Breast epithelium (tissue), 4 donors: ENCODE data around the gene TCP10L. TPM values are rescaled to one million over a fixed set of nuclear protein-coding genes. Genes with fewer than 3 reads are reported as not detected.

Source experiments
- DNase-seq, 2 donors: peaks; one replicate each; pipeline ENCODE4 v3.0.0-alpha.2; 2019; ENCODE audit warnings: low spot score in 2 of 2
- H3K27ac ChIP-seq, 2 donors: fragments of 200-600 bp; sonication (generic) in 1 of 2; one replicate each; pipeline ENCODE4 v1.5.1; 2016 to 2019; ENCODE audit warnings: mild to moderate bottlenecking in 1 of 2
- H3K27me3 ChIP-seq, 2 donors: fragments of 200-600 bp; sonication (generic) in 1 of 2; one replicate each; pipeline versions ENCODE4 v1.5.1 to v1.6.0; 2017 to 2019; ENCODE audit warnings: control low read depth in 1 of 2, mild to moderate bottlenecking in 1 of 2
- H3K36me3 ChIP-seq: fragments of 200-600 bp; one replicate; pipeline ENCODE4 v1.5.1; 2019
- H3K4me1 ChIP-seq, 2 donors: fragments of 200-600 bp; sonication (generic); one replicate each; pipeline ENCODE4 v1.5.1; 2016 to 2019; ENCODE audit warnings: control low read depth in 1 of 2
- H3K4me3 ChIP-seq, 3 donors: fragments of 200-600 bp; sonication (generic); 1 replicate in 2 of 3; 2 replicates in 1 of 3; pipeline ENCODE4 v1.5.1; 2016 to 2019; ENCODE audit warnings: mild to moderate bottlenecking in 3 of 3, moderate library complexity in 2 of 3
- H3K9me3 ChIP-seq, 2 donors: fragments of 200-600 bp; sonication (generic) in 1 of 2; one replicate each; pipeline ENCODE4 v1.5.1; 2016 to 2019; ENCODE audit warnings: control low read depth in 1 of 2
- POLR2A ChIP-seq: fragments of 450-650 bp; IDR thresholded peaks from one replicate; pipeline ENCODE4 v1.6.1; 2016; ENCODE audit warnings: antibody characterized with exemption, mild to moderate bottlenecking, moderate library complexity
- POLR2AphosphoS5 ChIP-seq, 3 donors: sonication (generic); formaldehyde crosslinking; IDR thresholded peaks; one replicate each; pipeline ENCODE4 v1.6.1; 2017; ENCODE audit warnings: antibody characterized with exemption in 3 of 3
- intact Hi-C: fragments of 100-400 bp; cut with DNase I; formaldehyde crosslinking; loops from one replicate; pipeline ENCODE4 v1.15.1; 2023; ENCODE audit warnings: low total_unique reads
- total RNA-seq, 3 donors: library from RNA; depleted of rRNA; stranded (reverse); fragments of >200 nt; gene quantifications; one replicate each; pipeline ENCODE4 v1.1.0, GENCODE V29; 2016
- TF ChIP-seq, protein P1 (sequence below), 3 donors: fragments of 450-650 bp; IDR thresholded peaks; one replicate each; pipeline ENCODE4 v1.5.1; 2016 to 2017; ENCODE audit warnings: antibody characterized with exemption in 3 of 3, mild to moderate bottlenecking in 3 of 3, moderate library complexity in 3 of 3

Gene TCP10L
- total RNA-seq, 3 donors from 2014 or later = 0.48 to 0.73 (median 0.66) TPM

DNA sequence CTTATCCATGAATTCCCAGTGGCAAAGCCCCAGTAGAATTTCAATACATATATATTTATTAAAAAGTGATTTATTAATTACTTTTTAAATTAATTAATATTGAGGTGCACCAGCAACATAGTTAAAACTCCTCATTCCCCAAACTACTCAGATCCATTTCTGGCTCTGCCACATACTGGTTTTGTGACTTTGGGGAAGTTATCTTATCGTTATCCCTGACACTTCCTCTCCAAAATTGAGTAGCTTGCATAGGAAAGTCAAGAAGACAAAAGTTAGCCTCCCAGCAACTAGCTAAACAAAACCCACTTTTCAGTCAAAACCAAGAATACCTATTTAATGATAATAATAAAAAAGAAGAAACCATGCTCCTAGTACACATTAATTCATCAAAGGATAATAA lies 35.9 kb downstream of the TCP10L start:
- no peaks in the 10 kb centered on the region for H3K9me3 ChIP-seq
- no peaks in the 10 kb centered on the region for H3K4me1 ChIP-seq
- H3K27ac ChIP-seq = no peak overlapping the region
- no peaks in the 10 kb centered on the region for H3K36me3 ChIP-seq
- H3K4me3 ChIP-seq = no peak overlapping the region
- intact Hi-C loops = no loop called here
- no peak for DNase-seq
- TF ChIP-seq, protein P1, sequence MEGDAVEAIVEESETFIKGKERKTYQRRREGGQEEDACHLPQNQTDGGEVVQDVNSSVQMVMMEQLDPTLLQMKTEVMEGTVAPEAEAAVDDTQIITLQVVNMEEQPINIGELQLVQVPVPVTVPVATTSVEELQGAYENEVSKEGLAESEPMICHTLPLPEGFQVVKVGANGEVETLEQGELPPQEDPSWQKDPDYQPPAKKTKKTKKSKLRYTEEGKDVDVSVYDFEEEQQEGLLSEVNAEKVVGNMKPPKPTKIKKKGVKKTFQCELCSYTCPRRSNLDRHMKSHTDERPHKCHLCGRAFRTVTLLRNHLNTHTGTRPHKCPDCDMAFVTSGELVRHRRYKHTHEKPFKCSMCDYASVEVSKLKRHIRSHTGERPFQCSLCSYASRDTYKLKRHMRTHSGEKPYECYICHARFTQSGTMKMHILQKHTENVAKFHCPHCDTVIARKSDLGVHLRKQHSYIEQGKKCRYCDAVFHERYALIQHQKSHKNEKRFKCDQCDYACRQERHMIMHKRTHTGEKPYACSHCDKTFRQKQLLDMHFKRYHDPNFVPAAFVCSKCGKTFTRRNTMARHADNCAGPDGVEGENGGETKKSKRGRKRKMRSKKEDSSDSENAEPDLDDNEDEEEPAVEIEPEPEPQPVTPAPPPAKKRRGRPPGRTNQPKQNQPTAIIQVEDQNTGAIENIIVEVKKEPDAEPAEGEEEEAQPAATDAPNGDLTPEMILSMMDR (IDR thresholded peaks at IDR 0.05) = no peak
- TF ChIP-seq POLR2AphosphoS5 (IDR thresholded peaks at IDR 0.05) (no peak), POLR2A (no peak)
- no peaks in the 10 kb centered on the region for H3K27me3 ChIP-seq

DNA sequence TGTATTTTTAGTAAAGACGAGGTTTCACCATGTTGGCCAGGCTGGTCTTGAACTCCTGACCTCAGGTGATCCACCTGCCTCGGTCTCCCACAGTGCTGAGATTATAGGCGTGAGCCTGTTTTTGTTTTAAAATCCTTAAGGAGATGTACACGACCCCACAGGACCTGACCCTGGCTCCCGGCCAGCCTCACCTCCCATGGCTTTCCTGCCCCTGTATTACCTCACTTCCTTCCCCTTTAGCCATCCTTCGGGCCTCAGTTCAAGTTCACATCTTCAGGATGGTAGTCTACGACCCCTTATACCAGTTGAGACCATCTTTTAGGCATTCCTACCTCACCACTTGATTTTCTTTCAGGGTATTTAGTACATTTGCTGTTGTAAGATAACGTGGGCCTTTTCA lies 36.3 kb downstream of the TCP10L start:
- Histone ChIP-seq H3K27ac (no peak overlapping the region), H3K4me1 (no peaks in the 10 kb centered on the region), H3K4me3 (no peak overlapping the region), H3K9me3 (no peaks in the 10 kb centered on the region), H3K27me3 (no peaks in the 10 kb centered on the region), H3K36me3 (no peaks in the 10 kb centered on the region)
- TF ChIP-seq, protein P1 (IDR thresholded peaks at IDR 0.05) = no peak
- TF ChIP-seq POLR2AphosphoS5 (IDR thresholded peaks at IDR 0.05) = no peak
- no peak for TF ChIP-seq POLR2A
- DNase-seq = no peak
- intact Hi-C loops = no loop called here

DNA sequence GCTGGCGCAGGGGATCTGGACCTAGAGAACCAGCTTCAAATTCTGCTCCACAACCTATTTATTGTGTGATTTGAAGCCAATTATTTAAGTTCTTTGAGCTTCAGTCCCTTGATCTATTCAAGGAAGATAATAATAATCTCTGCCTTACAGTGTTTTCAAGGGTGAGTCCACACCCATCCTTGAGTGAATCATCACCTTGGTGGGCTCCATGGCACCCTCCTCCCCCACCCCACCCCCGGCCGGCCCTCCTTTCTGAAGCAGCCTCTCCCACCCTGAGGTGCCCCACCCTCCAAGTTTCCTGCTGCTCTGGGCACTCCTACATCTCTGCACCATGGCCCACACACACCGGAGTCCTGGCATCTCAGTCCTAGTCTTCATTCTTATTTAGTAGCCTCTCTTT lies 38.3 kb downstream of the TCP10L start:
- intact Hi-C loops = no loop called here
- Histone ChIP-seq H3K4me1 (no peaks in the 10 kb centered on the region), H3K4me3 (no peak overlapping the region), H3K9me3 (no peaks in the 10 kb centered on the region), H3K27me3 (no peaks in the 10 kb centered on the region), H3K27ac (no peak overlapping the region), H3K36me3 (no peaks in the 10 kb centered on the region)
- TF ChIP-seq POLR2A (no peak), POLR2AphosphoS5 (IDR thresholded peaks at IDR 0.05) (no peak)
- TF ChIP-seq, protein P1 (IDR thresholded peaks at IDR 0.05) = no peak
- no peak for DNase-seq

DNA sequence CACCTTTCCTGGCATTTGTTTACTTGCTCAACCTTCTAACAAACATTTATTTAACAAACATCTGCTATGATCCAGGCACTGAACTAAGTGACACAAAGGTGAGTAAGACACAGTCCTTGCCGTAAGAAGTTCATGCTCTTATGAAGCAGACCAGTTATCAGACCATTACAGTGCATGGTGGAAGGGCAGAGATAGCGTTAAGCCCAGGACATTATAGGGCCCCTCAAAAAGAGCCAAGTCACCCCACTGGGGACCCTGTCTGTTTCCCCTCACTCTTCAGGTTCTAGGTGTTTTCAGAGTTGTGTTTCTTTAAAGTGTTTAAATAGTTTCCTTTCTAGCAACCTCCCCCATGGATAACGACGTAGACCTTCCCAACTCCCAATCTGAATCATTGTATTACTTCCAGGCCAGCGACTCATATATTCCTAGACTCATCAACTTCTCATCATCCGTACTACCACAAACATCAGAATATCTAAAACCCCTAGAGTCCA lies 39.3 kb downstream of the TCP10L start:
- Histone ChIP-seq H3K27ac (no peak overlapping the region), H3K4me1 (no peaks in the 10 kb centered on the region), H3K27me3 (no peaks in the 10 kb centered on the region), H3K9me3 (no peaks in the 10 kb centered on the region), H3K36me3 (no peaks in the 10 kb centered on the region), H3K4me3 (no peak overlapping the region)
- intact Hi-C loops = no loop called here
- DNase-seq = no peak
- TF ChIP-seq POLR2AphosphoS5 (IDR thresholded peaks at IDR 0.05) = no peak
- TF ChIP-seq, protein P1 (IDR thresholded peaks at IDR 0.05) = no peak

DNA sequence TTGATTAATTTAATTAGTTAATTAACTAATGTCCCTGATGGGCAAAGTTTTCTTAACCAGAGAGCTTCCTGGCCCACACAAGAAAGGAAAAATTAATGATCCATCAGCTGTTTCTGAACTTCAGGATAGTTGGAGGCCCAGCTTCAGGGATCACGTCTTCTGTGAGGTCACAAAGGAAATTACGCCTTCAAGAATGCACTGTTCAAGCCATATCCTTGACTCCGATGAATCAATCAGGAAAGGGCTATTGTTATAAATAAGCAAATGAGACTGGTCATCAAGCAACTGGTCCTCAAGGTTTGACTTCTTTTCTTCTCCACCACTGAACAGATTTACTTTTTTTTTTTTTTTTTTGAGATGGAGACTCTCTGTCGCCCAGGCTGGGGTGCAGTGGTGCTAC lies 40.6 kb downstream of the TCP10L start:
- Histone ChIP-seq H3K36me3 (no peaks in the 10 kb centered on the region), H3K4me1 (no peaks in the 10 kb centered on the region), H3K4me3 (no peak overlapping the region), H3K9me3 (no peaks in the 10 kb centered on the region), H3K27ac (no peak overlapping the region), H3K27me3 (no peaks in the 10 kb centered on the region)
- no peak for DNase-seq
- intact Hi-C loops = no loop called here
- TF ChIP-seq POLR2AphosphoS5 (IDR thresholded peaks at IDR 0.05) (no peak), POLR2A (no peak)
- TF ChIP-seq, protein P1 (IDR thresholded peaks at IDR 0.05) = no peak
